Neuronal stem cell (in vitro differentiated cells): ENCODE measurements around the gene GAD1.

Source experiments
- DNase-seq: peaks from one replicate; pipeline ENCODE4 v3.0.0-alpha.2; 2013; ENCODE audit warnings: low spot score
- H2AFZ ChIP-seq: one replicate; pipeline ENCODE4 v1.6.1; 2013; ENCODE audit warnings: mild to moderate bottlenecking, low read length, inconsistent platforms
- H2AK5ac ChIP-seq: 2 replicates; pipeline ENCODE4 v1.6.1; 2013; ENCODE audit warnings: low read depth, mild to moderate bottlenecking, inconsistent platforms, low read length, moderate library complexity, mixed read lengths
- H2BK120ac ChIP-seq: 2 replicates; pipeline ENCODE4 v1.6.1; 2013; ENCODE audit warnings: low read depth, mild to moderate bottlenecking, inconsistent platforms, low read length, moderate library complexity, mixed read lengths
- H2BK12ac ChIP-seq: one replicate; pipeline ENCODE4 v1.6.1; 2013; ENCODE audit warnings: low read length, inconsistent platforms
- H2BK15ac ChIP-seq: 2 replicates; pipeline ENCODE4 v1.6.1; 2013; ENCODE audit warnings: mild to moderate bottlenecking, low read length, inconsistent platforms, mixed read lengths
- H2BK5ac ChIP-seq: one replicate; pipeline ENCODE4 v1.6.1; 2013; ENCODE audit warnings: inconsistent platforms, mild to moderate bottlenecking, low read length, moderate library complexity
- H3K14ac ChIP-seq: one replicate; pipeline ENCODE4 v1.6.1; 2013; ENCODE audit warnings: low read length, inconsistent platforms
- H3K18ac ChIP-seq: 2 replicates; pipeline ENCODE4 v1.6.1; 2013; ENCODE audit warnings: low read length, inconsistent platforms
- H3K23ac ChIP-seq: 2 replicates; pipeline ENCODE4 v1.6.1; 2013; ENCODE audit warnings: low read depth, mild to moderate bottlenecking, mixed read lengths, low read length, inconsistent platforms; ENCODE audit not compliant: poor library complexity
- H3K27ac ChIP-seq: replicated peaks from 3 replicates; pipeline ENCODE4 v1.5.1; 2013; ENCODE audit warnings: low read length, inconsistent platforms
- H3K27me3 ChIP-seq, 3 experiments: 2 replicates each; pipeline ENCODE4 v1.6.1; 2013; ENCODE audit warnings: low read length in 3 of 3, mild to moderate bottlenecking in 2 of 3, inconsistent platforms in 1 of 3, low read depth in 1 of 3, mixed read lengths in 1 of 3, moderate library complexity in 1 of 3; ENCODE audit not compliant: control insufficient read depth in 3 of 3, insufficient read depth in 3 of 3
- H3K36me3 ChIP-seq, 2 donors: replicated peaks in 1 of 2; 2 replicates each; pipeline ENCODE4 v1.6.1; 2013; ENCODE audit warnings: low read length in 2 of 2; ENCODE audit not compliant: control insufficient read depth in 2 of 2, insufficient read depth in 2 of 2
- H3K4ac ChIP-seq: 2 replicates; pipeline ENCODE4 v1.6.1; 2013; ENCODE audit warnings: inconsistent platforms, mild to moderate bottlenecking, low read length, moderate library complexity
- H3K4me1 ChIP-seq, 2 donors: 1 replicate in 1 of 2; 2 replicates in 1 of 2; pipeline ENCODE4 v1.6.1; 2013; ENCODE audit warnings: low read length in 2 of 2, low read depth in 1 of 2; ENCODE audit not compliant: control insufficient read depth in 2 of 2, insufficient read depth in 1 of 2
- H3K4me2 ChIP-seq: one replicate; pipeline ENCODE4 v1.6.1; 2013; ENCODE audit warnings: mild to moderate bottlenecking, low read length, inconsistent platforms; ENCODE audit not compliant: insufficient read depth, poor library complexity, severe bottlenecking
- H3K4me3 ChIP-seq, 2 donors: 2 replicates each; pipeline ENCODE4 v1.5.1; 2013; ENCODE audit warnings: low read length in 2 of 2, mild to moderate bottlenecking in 2 of 2, inconsistent platforms in 1 of 2, moderate library complexity in 1 of 2
- H3K79me1 ChIP-seq: one replicate; pipeline ENCODE4 v1.6.1; 2013; ENCODE audit warnings: low read depth, mild to moderate bottlenecking, inconsistent platforms, low read length, moderate library complexity
- H3K9ac ChIP-seq: one replicate; pipeline ENCODE4 v1.6.1; 2013; ENCODE audit warnings: mild to moderate bottlenecking, low read depth, low read length, inconsistent platforms; ENCODE audit not compliant: poor library complexity
- H3K9me3 ChIP-seq, 2 donors: replicated peaks in 1 of 2; 2 replicates each; pipeline versions ENCODE3 to v1.6.1; 2013; ENCODE audit warnings: low read length in 2 of 2, mild to moderate bottlenecking in 2 of 2, inconsistent platforms in 1 of 2, low read depth in 1 of 2, mixed read lengths in 1 of 2, moderate library complexity in 1 of 2; ENCODE audit not compliant: control insufficient read depth in 2 of 2, insufficient read depth in 1 of 2
- H4K8ac ChIP-seq: one replicate; pipeline ENCODE4 v1.6.1; 2013; ENCODE audit warnings: low read depth, mild to moderate bottlenecking, inconsistent platforms, low read length, moderate library complexity
- H4K91ac ChIP-seq: one replicate; pipeline ENCODE4 v1.6.1; 2013; ENCODE audit warnings: low read length, low read depth, mild to moderate bottlenecking, inconsistent platforms; ENCODE audit not compliant: poor library complexity
- WGBS, 2 donors: extraction: QIAGEN DNeasy Blood & Tissue Kit; methylation state at CpG; one replicate each; pipeline ENCODE4 v1.1.7; 2013; ENCODE audit warnings: missing lambda C conversion rate in 2 of 2, mixed read lengths in 1 of 2; ENCODE audit not compliant: insufficient read length in 2 of 2, insufficient replicate concordance in 1 of 2; ENCODE audit errors: extremely low coverage in 2 of 2; 5-methylcytosine and 5-hydroxymethylcytosine counted together

The GAD1 gene

DNA sequence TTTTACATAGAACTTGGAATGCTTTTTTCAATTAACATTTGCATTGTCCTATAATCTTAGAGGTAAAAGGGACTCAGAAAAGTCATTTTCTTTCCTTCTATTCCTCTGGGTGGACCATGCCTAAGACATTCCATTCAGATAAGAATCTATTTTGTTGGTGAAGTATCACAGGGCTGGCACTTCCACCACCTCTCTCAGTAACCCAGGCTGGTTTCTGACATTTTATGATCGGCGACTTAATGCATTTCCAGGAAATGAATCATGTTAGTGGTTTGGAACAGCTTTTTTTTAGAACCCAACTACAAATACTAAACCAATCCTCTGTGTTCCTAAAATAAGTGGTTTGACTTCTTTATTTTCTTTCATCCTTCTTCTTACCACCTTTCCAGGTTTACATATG, 27.0 kb downstream of the GAD1 start:
- no peak overlapping the region for H2AK5ac ChIP-seq
- no peak overlapping the region for H3K9ac ChIP-seq
- no peak overlapping the region for H3K18ac ChIP-seq
- H3K4me1 ChIP-seq: no peaks in the 10 kb centered on the region
- peaks cover 0 to under 1% (median 0%) of the 10 kb centered on the region in 3 experiments for H3K27me3 ChIP-seq
- H3K4me2 ChIP-seq: no peak overlapping the region
- H2BK15ac ChIP-seq: no peak overlapping the region
- H4K8ac ChIP-seq: no peak overlapping the region
- no peaks in the 10 kb centered on the region for H3K36me3 ChIP-seq
- no peak overlapping the region for H3K4me3 ChIP-seq
- H3K14ac ChIP-seq: no peak overlapping the region
- H4K91ac ChIP-seq: no peak overlapping the region
- H2BK12ac ChIP-seq: no peak overlapping the region
- no peak overlapping the region for H3K4ac ChIP-seq
- no peaks in the 10 kb centered on the region for H3K79me1 ChIP-seq
- DNase-seq: no peak
- H2BK5ac ChIP-seq: no peak overlapping the region
- no peak overlapping the region for H3K27ac ChIP-seq
- no peak overlapping the region for H3K23ac ChIP-seq
- no peak overlapping the region for H2BK120ac ChIP-seq
- H2AFZ ChIP-seq: no peak overlapping the region
- no peaks in the 10 kb centered on the region for H3K9me3 ChIP-seq
- WGBS, 2 donors: no CpG with 5 or more reads among the region's 2 CpGs

DNA sequence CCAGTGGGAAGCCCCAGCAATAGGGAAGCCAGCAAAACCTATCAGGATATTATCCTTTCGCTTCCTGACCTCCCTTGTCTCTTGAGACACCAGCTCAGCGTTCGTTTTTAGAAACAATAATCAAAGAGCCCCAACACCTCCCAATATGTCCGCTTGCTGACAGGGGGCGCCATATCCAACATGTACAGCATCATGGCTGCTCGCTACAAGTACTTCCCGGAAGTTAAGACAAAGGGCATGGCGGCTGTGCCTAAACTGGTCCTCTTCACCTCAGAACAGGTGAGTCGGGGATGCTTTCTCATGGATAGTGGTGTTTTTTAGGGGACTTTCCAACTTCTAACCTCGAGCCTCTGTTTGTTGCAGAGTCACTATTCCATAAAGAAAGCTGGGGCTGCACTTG, 28.7 kb downstream of the GAD1 start:
- no CpG with 5 or more reads among the region's 10 CpGs for WGBS, 2 donors
- H4K91ac ChIP-seq: no peak overlapping the region
- no peak overlapping the region for H3K23ac ChIP-seq
- H2BK12ac ChIP-seq: no peak overlapping the region
- H3K79me1 ChIP-seq: no peaks in the 10 kb centered on the region
- H3K4me3 ChIP-seq: no peak overlapping the region
- H2BK120ac ChIP-seq: no peak overlapping the region
- DNase-seq: no peak
- no peak overlapping the region for H4K8ac ChIP-seq
- H2BK5ac ChIP-seq: no peak overlapping the region
- H3K9me3 ChIP-seq: no peaks in the 10 kb centered on the region
- H2BK15ac ChIP-seq: no peak overlapping the region
- H3K9ac ChIP-seq: no peak overlapping the region
- H3K36me3 ChIP-seq: no peaks in the 10 kb centered on the region
- H3K4ac ChIP-seq: no peak overlapping the region
- no peak overlapping the region for H3K4me2 ChIP-seq
- H3K27ac ChIP-seq: no peak overlapping the region
- peaks cover 0 to 2% (median 0%) of the 10 kb centered on the region in 3 experiments for H3K27me3 ChIP-seq
- peak overlapping the region; percentile 53 for H2AFZ ChIP-seq
- H2AK5ac ChIP-seq: no peak overlapping the region
- H3K4me1 ChIP-seq: peaks cover 0 to 1% of the 10 kb centered on the region in 2 donors
- H3K18ac ChIP-seq: no peak overlapping the region
- no peak overlapping the region for H3K14ac ChIP-seq

DNA sequence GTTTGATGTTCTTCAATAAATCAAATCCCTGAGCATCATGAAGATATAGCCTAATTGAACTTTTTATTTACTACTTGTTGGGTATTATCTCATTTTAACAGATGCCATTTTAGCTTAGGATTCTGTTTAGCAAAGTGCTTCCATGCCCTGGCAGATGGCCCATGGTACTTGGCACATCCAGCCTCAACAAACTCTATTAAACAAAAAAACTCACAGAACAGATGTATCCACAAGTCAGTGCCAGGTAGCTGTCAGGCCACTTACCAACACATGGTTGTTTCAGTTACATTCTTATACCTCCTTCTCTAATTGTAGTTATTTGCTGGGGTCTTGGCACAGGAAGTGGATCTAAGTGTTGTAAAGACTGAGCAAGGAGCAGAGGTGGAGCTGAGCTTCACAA, 29.6 kb downstream of the GAD1 start:
- no peak overlapping the region for H3K27ac ChIP-seq
- no peak overlapping the region for H2BK12ac ChIP-seq
- H3K18ac ChIP-seq: no peak overlapping the region
- H3K4me3 ChIP-seq: no peak overlapping the region
- no peak overlapping the region for H2BK15ac ChIP-seq
- no peaks in the 10 kb centered on the region for H3K79me1 ChIP-seq
- no peaks in the 10 kb centered on the region for H3K9me3 ChIP-seq
- peaks cover 0 to 2% (median 0%) of the 10 kb centered on the region in 3 experiments for H3K27me3 ChIP-seq
- H4K91ac ChIP-seq: no peak overlapping the region
- H2BK5ac ChIP-seq: no peak overlapping the region
- H2AFZ ChIP-seq: no peak overlapping the region
- H4K8ac ChIP-seq: no peak overlapping the region
- no peaks in the 10 kb centered on the region for H3K36me3 ChIP-seq
- no peak for DNase-seq
- H3K9ac ChIP-seq: no peak overlapping the region
- H2BK120ac ChIP-seq: no peak overlapping the region
- no peak overlapping the region for H3K23ac ChIP-seq
- no peak overlapping the region for H2AK5ac ChIP-seq
- H3K4me1 ChIP-seq: peaks cover 0 to 1% of the 10 kb centered on the region in 2 donors
- no peak overlapping the region for H3K4ac ChIP-seq
- H3K4me2 ChIP-seq: no peak overlapping the region
- H3K14ac ChIP-seq: no peak overlapping the region

DNA sequence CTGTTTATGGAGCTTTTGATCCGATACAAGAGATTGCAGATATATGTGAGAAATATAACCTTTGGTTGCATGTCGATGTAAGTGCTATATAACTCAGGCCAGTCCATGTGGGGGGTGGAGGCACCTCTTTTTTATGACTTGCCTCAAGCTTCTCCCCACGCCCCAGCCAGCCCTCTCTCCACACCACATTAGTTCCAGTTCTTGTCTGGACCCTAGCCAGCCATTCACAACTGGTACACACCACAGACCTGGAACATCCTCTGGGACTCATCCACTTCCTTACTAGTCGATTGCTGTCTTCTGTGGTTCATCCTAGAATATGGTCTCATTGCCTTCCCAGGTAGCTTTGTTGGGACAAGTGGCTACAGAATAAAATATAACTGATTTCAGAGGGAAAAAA, 31.0 kb downstream of the GAD1 start:
- no peaks in the 10 kb centered on the region for H3K9me3 ChIP-seq
- H3K79me1 ChIP-seq: no peaks in the 10 kb centered on the region
- no peak overlapping the region for H2BK12ac ChIP-seq
- no peak overlapping the region for H4K91ac ChIP-seq
- no peak overlapping the region for H3K18ac ChIP-seq
- no peak overlapping the region for H3K4ac ChIP-seq
- peaks cover 0 to 2% of the 10 kb centered on the region in 2 donors for H3K4me1 ChIP-seq
- no peak overlapping the region for H3K23ac ChIP-seq
- no peak overlapping the region for H2AFZ ChIP-seq
- H2BK120ac ChIP-seq: no peak overlapping the region
- no CpG with 5 or more reads among the region's 4 CpGs for WGBS, 2 donors
- H2BK15ac ChIP-seq: no peak overlapping the region
- DNase-seq: no peak
- H3K14ac ChIP-seq: no peak overlapping the region
- no peak overlapping the region for H4K8ac ChIP-seq
- peaks cover 0 to 2% (median 0%) of the 10 kb centered on the region in 3 experiments for H3K27me3 ChIP-seq
- no peak overlapping the region for H3K4me2 ChIP-seq
- H3K4me3 ChIP-seq: no peak overlapping the region
- H3K36me3 ChIP-seq: no peaks in the 10 kb centered on the region
- no peak overlapping the region for H2AK5ac ChIP-seq
- no peak overlapping the region for H3K27ac ChIP-seq
- H2BK5ac ChIP-seq: no peak overlapping the region
- H3K9ac ChIP-seq: no peak overlapping the region
